HG03432 (cell line): Measurements from ENCODE around the gene SRPK3.
"Not testable (repeated sequence)": the region's sequence is repeated elsewhere in the genome, so short reads cannot be mapped to it uniquely, and the experiment has no call there.

Source experiments
- ATAC-seq: cut with Tn5 transposase; IDR thresholded peaks from one replicate; pipeline ENCODE4 v1.9.1; 2021; ENCODE audit warnings: mild to moderate bottlenecking, moderate library complexity; ENCODE audit not compliant: unreplicated experiment

Gene SRPK3, protein sequence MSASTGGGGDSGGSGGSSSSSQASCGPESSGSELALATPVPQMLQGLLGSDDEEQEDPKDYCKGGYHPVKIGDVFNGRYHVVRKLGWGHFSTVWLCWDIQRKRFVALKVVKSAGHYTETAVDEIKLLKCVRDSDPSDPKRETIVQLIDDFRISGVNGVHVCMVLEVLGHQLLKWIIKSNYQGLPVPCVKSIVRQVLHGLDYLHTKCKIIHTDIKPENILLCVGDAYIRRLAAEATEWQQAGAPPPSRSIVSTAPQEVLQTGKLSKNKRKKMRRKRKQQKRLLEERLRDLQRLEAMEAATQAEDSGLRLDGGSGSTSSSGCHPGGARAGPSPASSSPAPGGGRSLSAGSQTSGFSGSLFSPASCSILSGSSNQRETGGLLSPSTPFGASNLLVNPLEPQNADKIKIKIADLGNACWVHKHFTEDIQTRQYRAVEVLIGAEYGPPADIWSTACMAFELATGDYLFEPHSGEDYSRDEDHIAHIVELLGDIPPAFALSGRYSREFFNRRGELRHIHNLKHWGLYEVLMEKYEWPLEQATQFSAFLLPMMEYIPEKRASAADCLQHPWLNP

DNA sequence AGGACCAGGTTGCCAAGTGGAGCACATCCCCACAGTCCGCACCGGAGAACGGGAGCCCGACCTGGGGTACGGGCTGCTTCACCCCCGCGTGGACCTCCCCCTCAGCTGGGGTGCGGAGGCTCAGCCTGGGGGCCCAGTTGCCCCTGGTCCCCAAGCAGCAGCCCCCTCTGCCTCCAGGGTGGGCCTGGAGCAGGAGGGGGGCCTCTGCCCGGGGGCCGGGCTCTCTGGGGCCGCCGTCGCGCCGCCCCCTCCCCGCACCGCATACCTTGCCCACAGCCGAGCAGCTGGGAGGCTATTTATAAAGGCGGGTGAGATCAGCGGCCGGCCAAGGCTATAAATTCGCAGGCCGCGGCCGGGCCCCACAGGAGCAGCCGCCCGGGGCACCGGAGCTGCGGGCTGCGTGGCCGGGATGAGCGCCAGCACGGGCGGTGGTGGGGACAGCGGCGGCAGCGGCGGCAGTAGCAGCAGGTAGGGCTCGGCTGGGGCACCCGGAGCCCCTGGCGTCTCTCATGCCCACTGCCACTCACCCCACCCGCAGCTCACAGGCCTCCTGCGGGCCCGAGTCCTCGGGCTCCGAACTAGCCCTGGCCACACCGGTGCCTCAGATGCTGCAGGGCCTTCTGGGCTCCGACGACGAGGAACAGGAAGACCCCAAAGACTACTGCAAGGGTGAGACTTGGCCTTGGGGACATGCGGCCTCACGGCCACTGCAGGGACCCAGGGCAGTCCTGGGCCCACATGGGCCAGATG lies at the start of gene SRPK3:
Gene SRPK3 (plus strand): TSS at position 364 of the 750 bp plus-strand sequence. CDS start 46 bp downstream, at position 410.
- no peak for ATAC-seq

DNA sequence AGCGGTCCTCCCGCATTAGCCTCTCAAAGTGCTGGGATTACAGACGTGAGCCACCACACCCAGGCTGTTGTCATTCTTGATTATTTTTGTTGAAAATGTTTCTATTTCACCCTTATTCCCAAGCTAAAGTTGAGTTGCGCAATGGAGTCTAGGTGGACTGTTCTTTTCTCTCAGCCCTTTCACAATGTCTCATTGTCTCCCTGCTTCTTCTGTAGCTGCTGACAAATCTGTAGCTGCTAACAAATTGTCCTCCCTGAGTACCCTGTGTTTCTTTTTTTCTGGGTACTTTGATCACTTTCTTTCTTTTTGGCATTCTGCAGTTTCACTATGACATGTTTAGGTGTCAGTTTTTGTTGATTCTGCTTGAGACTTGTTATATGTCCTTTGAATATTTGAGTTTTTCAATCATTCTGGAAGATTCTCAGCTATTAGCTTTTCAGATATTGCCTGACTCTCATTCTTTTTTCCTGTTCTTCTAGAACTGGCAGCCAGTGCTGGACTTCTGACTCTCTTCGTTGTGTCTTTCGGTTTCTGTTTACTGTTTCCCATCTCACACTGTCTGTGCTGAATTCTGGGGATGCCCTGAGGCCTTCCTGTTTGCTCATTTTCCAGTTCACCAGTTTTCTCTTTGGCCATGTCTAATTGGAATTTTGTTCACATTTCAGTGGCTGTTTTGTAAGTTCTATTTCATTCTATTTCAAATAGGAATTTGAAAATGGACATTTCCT lies 49.6 kb upstream of the SRPK3 start:
- ATAC-seq: no peak

- no peak for ATAC-seq
Measured at GRCh38 chrX:153731845-153732215, 49.0 kb upstream of the SRPK3 start.

DNA sequence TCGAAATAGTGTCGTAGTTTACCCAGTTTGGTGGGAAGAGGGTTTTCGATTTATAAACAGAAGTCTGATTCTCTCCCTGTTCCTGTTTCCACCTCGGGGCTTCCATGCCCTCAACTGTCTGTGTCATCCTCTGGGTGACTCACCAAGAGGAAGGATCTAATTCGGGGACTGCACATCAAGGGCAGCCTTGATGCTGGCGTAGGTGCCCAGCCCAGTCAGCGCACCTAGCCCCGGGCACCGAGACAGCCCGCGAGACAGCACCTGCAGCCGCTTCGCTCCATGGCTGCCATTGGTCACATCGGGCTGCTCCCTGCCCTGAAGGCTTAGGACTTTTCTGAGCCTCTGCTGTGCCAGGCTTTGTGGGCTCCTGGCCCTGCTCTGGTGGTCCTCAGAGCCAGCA lies 48.4 kb upstream of the SRPK3 start:
- ATAC-seq: no peak

- no peak for ATAC-seq
Measured at GRCh38 chrX:153733651-153734240, 47.1 kb upstream of the SRPK3 start.

DNA sequence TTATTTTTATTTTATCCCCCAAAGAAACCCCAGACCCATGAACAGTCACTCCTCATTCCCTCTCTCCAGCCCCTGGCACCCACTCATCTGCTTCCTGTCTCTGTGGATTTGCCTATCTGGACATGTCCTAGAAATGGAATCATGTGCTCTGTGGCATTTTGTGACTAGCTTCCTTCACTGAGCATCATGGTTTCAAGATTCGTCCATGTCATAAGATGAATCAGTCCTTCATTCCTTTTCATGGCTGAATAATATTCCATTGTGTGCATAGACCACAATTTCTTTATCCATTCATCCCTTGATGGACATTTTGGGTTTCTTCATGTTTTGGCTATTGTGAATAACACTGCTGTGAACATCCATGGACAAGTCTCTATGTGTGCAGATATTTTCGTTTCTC lies 46.0 kb upstream of the SRPK3 start:
- ATAC-seq: no peak

DNA sequence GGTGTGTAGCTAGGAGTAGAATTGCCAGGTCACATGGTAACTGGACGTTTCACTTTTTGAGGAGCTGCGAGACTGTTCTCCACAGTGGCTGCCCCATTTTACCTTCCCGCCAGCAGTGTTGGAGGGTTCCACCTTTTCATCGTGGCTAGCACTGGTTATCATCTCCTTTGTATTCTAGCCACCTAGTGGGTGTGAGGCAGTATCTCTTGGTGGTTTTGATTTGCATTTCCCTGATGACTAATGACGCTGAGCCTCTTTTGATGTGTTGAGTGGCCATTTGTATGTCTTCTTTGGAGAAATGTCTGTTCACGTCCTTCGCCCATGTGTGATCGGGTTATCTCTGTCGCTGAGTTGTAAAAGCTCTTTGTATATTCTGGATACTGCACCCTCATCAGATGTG lies 45.6 kb upstream of the SRPK3 start:
- no peak for ATAC-seq

GRCh38 chrX:153736071-153736820 lies 44.6 kb upstream of the SRPK3 start:
- ATAC-seq: no peak

- no peak for ATAC-seq
Measured at GRCh38 chrX:153736871-153737441, 43.9 kb upstream of the SRPK3 start.

DNA sequence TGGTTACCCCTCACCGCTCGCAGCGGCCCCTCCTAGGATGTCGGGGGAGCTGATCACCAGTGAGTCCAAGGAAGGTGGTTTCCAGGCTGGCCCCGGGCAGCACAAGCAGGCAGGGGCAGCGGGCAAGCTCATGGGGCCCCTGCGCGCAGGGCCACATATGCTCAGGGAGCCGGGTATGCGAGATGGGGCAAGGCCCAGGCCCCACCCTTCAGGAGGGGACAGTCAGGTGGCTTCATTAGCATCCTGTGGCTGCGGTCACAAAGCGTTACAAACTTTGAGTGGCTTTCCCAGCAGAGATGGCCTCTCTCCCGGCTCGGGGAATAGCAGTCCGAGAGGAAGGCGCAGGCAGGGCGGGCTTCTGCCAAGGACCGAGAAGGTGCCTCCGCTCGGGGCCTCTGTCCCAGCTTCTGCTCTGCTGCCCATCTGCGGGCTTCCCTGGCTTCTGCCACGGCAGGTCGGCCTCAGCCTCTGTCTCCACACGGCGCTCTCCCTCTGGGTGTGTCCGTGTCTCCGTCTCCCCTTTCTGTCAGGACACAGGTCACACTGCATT lies 42.7 kb upstream of the SRPK3 start:
- ATAC-seq: no peak

DNA sequence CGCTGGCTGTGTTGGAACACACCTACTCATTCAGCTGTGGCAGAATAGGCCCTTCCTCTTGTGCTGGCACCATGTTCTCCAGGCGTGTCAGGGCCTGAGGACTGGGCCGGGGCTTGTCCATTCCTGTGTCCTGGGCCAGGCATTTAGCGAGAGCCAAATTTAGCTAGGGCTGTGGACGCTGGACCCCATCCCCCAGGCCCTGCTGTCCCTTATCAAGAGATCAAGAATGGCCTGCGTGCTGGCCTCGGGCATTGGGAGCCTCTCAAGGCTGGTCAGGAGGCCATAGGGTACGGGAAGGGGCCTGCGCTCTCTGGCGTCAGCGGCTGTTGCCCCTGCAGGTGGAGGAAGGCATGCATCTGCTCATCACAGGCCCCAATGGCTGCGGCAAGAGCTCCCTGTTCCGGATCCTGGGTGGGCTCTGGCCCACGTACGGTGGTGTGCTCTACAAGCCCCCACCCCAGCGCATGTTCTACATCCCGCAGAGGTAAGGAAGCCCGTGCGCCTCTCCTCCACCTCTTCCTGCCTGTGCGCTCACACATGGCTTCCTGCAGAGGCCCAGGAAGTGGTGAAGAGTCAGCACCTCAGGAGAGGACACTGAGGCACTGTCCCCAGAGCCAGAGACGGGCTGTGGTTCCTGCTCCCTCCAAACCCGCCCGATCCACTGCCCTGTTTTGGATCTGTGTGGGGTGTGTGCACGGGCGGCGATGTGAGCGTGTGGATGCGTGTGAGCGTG lies 40.9 kb upstream of the SRPK3 start:
- ATAC-seq: no peak

GRCh38 chrX:153740631-153741222 lies 40.1 kb upstream of the SRPK3 start:
- no peak for ATAC-seq

DNA sequence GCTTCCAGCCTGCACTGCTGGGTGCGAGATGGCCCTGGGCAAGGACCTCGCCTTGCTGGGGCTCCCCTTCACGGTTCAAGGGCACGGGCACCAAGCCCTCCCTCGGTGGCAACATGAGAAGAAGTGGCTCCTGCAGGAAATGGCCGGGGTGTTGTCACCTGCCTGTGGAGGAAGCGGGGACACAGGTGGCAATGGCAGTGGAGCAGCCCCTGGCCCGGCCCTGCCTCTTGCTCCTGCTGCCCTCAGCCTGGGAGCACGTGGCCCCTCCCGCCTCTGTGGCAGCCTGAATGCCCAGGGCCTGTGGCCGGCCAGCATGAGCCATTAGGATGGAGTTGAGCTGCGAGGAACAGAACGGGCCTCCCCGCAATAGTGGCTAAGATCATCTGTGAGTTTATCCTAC lies 39.4 kb upstream of the SRPK3 start:
- no peak for ATAC-seq

DNA sequence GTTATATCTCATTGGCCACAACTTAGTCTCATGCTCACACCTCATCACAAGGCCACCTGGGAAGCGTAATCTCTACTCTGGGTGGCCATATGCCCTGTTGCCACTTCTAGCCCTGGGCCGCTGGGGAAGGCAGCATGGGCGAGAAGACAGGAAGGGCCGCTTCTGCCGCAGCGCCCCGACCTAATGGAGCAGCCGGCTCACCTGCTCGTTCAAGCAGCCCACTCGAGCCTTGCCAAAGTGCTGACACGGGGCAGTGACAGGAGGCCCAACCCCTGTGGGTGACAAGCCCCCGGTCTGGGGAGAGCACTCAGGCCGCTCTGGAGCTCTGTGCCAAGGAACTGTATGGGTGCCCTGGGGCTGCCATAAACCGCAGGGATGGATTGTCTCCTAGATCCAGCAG lies 38.7 kb upstream of the SRPK3 start:
- ATAC-seq: not testable (repeated sequence)

DNA sequence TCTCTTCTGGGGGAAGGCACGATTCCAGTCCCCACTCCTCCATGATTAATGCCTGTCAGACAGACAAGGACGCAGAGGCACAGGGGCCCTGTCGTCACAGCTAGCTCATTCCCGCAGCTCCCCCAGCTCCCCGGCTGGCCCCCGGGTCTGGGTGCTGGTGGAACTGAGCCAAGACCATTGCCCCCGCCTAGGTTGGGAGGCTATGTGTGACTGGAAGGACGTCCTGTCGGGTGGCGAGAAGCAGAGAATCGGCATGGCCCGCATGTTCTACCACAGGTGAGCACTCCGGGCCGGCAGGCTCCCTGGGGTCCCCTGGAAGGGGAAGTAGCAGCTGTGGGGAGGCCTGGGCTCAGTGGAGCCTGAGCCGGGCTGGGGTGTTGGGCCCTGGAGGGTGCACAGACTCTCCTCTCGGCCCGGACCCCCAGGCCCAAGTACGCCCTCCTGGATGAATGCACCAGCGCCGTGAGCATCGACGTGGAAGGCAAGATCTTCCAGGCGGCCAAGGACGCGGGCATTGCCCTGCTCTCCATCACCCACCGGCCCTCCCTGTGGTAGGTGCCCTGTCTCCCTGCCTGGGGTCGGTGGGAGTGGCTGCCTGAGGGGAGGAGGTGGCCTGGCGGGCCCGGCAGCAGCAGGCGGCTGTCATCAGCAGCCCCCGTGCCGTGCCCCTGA lies 37.9 kb upstream of the SRPK3 start:
- not testable (repeated sequence) for ATAC-seq

DNA sequence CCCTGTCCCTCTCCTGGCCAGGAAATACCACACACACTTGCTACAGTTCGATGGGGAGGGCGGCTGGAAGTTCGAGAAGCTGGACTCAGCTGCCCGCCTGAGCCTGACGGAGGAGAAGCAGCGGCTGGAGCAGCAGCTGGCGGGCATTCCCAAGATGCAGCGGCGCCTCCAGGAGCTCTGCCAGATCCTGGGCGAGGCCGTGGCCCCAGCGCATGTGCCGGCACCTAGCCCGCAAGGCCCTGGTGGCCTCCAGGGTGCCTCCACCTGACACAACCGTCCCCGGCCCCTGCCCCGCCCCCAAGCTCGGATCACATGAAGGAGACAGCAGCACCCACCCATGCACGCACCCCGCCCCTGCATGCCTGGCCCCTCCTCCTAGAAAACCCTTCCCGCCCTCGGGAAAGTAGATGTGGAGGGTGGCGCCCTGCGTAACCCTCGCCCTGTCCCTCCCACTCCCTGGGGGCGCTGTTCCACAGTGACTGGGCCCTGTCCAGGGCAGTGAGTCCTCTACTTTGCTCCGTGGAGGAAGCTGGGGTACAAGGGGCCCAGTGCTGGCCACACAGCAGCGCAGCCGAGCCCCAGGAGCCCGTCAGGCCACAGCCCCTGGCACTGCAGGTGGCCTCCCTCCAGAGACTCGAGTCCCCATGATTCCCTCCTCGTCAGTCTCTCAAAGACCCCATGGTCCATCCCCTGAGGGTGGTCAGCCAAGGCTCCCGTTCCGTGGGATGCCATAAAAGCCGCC lies 37.2 kb upstream of the SRPK3 start:
- ATAC-seq: not testable (repeated sequence)
